HEK293T (cell line): ENCODE measurements around the gene ATF7.

Experiments used
- BHLHE40 ChIP-seq: fragments of 450-650 bp; IDR thresholded peaks from 2 replicates; pipeline ENCODE4 v1.6.1; 2016; ENCODE audit warnings: mild to moderate bottlenecking, moderate library complexity, borderline replicate concordance
- ELF4 ChIP-seq: fragments of 450-650 bp; IDR thresholded peaks from 2 replicates; pipeline ENCODE4 v1.6.1; 2017; ENCODE audit warnings: antibody characterized with exemption
- FOXA1 ChIP-seq: fragments of 450-650 bp; IDR thresholded peaks from 2 replicates; pipeline ENCODE4 v1.6.1; 2016; ENCODE audit warnings: mild to moderate bottlenecking
- FOXK2 ChIP-seq: fragments of 450-650 bp; IDR thresholded peaks from 2 replicates; pipeline ENCODE4 v1.6.1; 2016; ENCODE audit warnings: mild to moderate bottlenecking
- FOXM1 ChIP-seq: fragments of 450-650 bp; IDR thresholded peaks from 2 replicates; pipeline ENCODE4 v1.6.1; 2017; ENCODE audit warnings: mild to moderate bottlenecking, borderline replicate concordance
- HDGF ChIP-seq: fragments of 450-650 bp; IDR thresholded peaks from 2 replicates; pipeline ENCODE4 v1.6.1; 2017; ENCODE audit warnings: antibody characterized with exemption, borderline replicate concordance
- L3MBTL2 ChIP-seq: fragments of 450-650 bp; conservative IDR thresholded peaks from 2 replicates; pipeline ENCODE4 v1.6.1; 2016; ENCODE audit warnings: mild to moderate bottlenecking
- LEF1 ChIP-seq: fragments of 450-650 bp; IDR thresholded peaks from 2 replicates; pipeline ENCODE4 v1.6.1; 2017; ENCODE audit warnings: mild to moderate bottlenecking, borderline replicate concordance
- NFRKB ChIP-seq: fragments of 450-650 bp; IDR thresholded peaks from 2 replicates; pipeline ENCODE4 v1.6.1; 2016; ENCODE audit warnings: mild to moderate bottlenecking, moderate library complexity
- SP1 ChIP-seq: fragments of 450-650 bp; IDR thresholded peaks from 2 replicates; pipeline ENCODE4 v1.6.1; 2017
- SUZ12 ChIP-seq: fragments of 450-650 bp; IDR thresholded peaks from 2 replicates; pipeline ENCODE4 v1.6.1; 2016; ENCODE audit warnings: mild to moderate bottlenecking
- ZNF384 ChIP-seq: fragments of 450-650 bp; IDR thresholded peaks from 2 replicates; pipeline ENCODE4 v1.6.1; 2016

- TF ChIP-seq BHLHE40 = no peak
- TF ChIP-seq NFRKB = no peak
- TF ChIP-seq LEF1 = no peak
- no peak for TF ChIP-seq ELF4
- no peak for TF ChIP-seq HDGF
- no peak for TF ChIP-seq ZNF384
- no peak for TF ChIP-seq FOXA1
- no peak for TF ChIP-seq SP1
- no peak for TF ChIP-seq FOXM1
- no peak for TF ChIP-seq SUZ12
- TF ChIP-seq FOXK2 = no peak
- TF ChIP-seq L3MBTL2 = no peak
These were observed 126.7 kb downstream of the ATF7 start, which contains the start of gene MAP3K12 for GRCh38 chr12:53499266-53500141.
